Vagina (tissue), 2 donors: Measurements from ENCODE around the gene CHD1L.
"Not testable (repeated sequence)": the region's sequence is repeated elsewhere in the genome, so short reads cannot be mapped to it uniquely, and the experiment has no call there.

Source experiments
- POLR2A ChIP-seq, 2 donors: fragments of 450-650 bp; IDR thresholded peaks; one replicate each; pipeline ENCODE4 v1.6.1; 2017; ENCODE audit warnings: antibody characterized with exemption in 2 of 2, mild to moderate bottlenecking in 2 of 2, moderate library complexity in 2 of 2
- POLR2AphosphoS5 ChIP-seq, 2 donors: sonication (generic); formaldehyde crosslinking; IDR thresholded peaks; one replicate each; pipeline ENCODE4 v1.9.0; 2017; ENCODE audit warnings: antibody characterized with exemption in 2 of 2, mild to moderate bottlenecking in 2 of 2, low read depth in 1 of 2; ENCODE audit not compliant: insufficient read depth in 1 of 2
- TF ChIP-seq, protein P1 (sequence below), 3 experiments: fragments of 450-650 bp in 2 of 3; fragments of 200-600 bp in 1 of 3; sonication (generic) in 1 of 3; IDR thresholded peaks; one replicate each; pipeline ENCODE4 v1.5.1; 2017 to 2019; ENCODE audit warnings: antibody characterized with exemption in 3 of 3, mild to moderate bottlenecking in 2 of 3, moderate library complexity in 2 of 3

DNA sequence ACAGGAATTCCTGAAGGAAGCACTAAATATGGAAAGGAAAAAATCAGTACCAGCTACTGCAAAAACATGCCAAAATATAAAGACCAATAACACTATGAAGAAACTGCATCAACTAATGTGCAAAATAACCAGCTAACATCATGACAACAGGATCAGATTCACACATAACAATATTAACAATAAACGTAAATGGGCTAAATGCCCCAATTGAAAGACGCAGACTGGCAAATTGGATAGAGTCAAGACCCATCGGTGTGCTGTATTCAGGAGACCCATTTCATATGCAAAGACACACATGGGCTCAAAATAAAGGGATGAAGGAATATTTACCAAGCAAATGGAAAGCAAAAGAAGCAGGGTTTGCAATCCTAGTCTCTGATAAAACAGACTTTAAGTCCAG, 63.3 kb downstream of the CHD1L start:
- TF ChIP-seq, protein P1, sequence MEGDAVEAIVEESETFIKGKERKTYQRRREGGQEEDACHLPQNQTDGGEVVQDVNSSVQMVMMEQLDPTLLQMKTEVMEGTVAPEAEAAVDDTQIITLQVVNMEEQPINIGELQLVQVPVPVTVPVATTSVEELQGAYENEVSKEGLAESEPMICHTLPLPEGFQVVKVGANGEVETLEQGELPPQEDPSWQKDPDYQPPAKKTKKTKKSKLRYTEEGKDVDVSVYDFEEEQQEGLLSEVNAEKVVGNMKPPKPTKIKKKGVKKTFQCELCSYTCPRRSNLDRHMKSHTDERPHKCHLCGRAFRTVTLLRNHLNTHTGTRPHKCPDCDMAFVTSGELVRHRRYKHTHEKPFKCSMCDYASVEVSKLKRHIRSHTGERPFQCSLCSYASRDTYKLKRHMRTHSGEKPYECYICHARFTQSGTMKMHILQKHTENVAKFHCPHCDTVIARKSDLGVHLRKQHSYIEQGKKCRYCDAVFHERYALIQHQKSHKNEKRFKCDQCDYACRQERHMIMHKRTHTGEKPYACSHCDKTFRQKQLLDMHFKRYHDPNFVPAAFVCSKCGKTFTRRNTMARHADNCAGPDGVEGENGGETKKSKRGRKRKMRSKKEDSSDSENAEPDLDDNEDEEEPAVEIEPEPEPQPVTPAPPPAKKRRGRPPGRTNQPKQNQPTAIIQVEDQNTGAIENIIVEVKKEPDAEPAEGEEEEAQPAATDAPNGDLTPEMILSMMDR (IDR thresholded peaks at IDR 0.05), result not testable (repeated sequence)
- not testable (repeated sequence) for TF ChIP-seq POLR2A (IDR thresholded peaks at IDR 0.05); POLR2AphosphoS5 (IDR thresholded peaks at IDR 0.05; ENCODE audit: insufficient read depth in 1 of 2, low read depth in 1 of 2)
